ENCODE data around the gene YPEL4.
A peak's percentile ranks its signal among the peaks of the same experiment; 100 is the strongest.
"Not testable (repeated sequence)": the region's sequence is repeated elsewhere in the genome, so short reads cannot be mapped to it uniquely, and the experiment has no call there.

The YPEL4 gene

DNA sequence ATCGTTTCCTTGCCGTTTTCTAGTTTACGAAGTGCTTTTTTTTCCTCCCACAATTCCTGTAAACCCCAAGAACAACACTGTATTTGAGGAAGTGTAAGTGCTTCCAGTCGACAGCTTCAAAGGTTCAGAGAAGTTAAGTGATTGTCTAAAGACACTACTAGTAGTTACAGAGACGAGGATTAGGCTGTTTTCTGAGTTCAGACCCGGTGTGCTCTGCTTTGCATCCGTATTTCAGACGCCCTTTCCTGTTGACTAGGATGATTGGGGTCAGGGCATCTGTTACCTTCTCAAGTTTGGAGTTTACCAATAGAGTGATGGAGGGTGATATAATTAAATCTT is 8.3 kb upstream of the YPEL4 start:
- DNase-seq (ENCODE audit: extremely low read depth, low read depth): no peak
- TF ChIP-seq, protein P1, sequence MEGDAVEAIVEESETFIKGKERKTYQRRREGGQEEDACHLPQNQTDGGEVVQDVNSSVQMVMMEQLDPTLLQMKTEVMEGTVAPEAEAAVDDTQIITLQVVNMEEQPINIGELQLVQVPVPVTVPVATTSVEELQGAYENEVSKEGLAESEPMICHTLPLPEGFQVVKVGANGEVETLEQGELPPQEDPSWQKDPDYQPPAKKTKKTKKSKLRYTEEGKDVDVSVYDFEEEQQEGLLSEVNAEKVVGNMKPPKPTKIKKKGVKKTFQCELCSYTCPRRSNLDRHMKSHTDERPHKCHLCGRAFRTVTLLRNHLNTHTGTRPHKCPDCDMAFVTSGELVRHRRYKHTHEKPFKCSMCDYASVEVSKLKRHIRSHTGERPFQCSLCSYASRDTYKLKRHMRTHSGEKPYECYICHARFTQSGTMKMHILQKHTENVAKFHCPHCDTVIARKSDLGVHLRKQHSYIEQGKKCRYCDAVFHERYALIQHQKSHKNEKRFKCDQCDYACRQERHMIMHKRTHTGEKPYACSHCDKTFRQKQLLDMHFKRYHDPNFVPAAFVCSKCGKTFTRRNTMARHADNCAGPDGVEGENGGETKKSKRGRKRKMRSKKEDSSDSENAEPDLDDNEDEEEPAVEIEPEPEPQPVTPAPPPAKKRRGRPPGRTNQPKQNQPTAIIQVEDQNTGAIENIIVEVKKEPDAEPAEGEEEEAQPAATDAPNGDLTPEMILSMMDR (IDR thresholded peaks at IDR 0.05; ENCODE audit: low read depth, low read length): no peak

DNA sequence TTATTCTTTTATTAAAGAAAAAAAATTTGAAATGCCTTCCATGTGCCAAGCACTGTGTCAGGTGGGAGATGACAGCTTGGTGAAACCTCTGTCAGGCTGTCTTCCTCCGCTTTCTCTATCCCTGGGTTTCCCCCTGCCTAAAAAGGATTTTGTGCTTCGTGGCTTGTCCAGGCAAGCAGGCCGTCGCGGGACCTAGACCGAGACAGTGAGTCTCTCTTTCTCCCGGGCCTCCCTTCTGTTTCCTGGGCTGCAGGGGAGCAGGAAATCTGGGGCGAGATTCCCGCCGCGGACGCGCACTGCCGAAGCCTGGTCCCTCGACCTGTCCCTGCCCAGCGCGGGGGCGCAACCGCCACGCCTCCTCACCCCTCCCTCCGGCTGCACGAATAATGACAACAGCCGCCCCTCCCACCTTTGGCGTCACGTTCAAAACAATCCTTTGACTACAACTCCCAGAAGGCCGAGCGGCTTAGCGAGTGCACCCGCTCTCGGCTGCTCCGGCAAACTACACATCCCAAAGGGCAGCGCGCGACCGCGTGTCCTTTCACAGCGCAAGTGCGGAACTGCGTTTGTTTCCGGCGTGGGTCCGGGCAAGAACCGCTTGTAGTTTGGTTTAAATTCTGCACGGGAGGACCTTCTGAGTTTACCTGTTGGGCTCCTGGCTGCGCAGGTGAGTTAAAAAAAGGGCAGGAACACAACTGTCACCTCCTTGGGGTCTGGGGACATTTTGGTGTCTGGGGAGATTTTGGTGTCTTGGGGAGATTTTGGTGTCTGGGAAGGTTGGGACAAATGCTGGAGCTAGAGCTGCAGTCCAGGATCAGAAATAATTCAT is 7.7 kb upstream of the YPEL4 start, which contains the start of gene CLP1:
TSS of gene CLP1 (plus strand) at position 569 of the 829 bp plus-strand sequence. CDS start 1,715 bp downstream, outside the sequence.
- TF ChIP-seq, protein P1 (IDR thresholded peaks at IDR 0.05; ENCODE audit: low read depth, low read length): no peak
- peak; percentile 94 for DNase-seq (ENCODE audit: extremely low read depth, low read depth)

DNA sequence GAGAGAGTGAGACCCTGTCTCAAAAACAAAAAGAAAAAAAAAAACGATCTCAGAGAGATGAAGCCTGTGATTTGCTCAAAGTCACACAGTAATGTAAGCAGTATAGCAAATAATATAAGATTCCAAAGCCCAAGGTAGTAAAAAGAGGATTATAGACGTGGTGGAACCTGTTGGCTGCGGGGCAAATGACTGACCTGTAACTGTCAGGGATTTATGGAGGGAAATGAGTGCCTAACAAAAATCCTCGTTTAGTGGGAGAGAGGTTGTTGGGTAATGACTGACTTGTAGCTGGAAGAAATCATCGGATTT is 7.1 kb upstream of the YPEL4 start:
- DNase-seq (ENCODE audit: extremely low read depth, low read depth): no peak
- TF ChIP-seq, protein P1 (IDR thresholded peaks at IDR 0.05; ENCODE audit: low read depth, low read length): no peak

- TF ChIP-seq, protein P1 (IDR thresholded peaks at IDR 0.05; ENCODE audit: low read depth, low read length): no peak
- DNase-seq (ENCODE audit: extremely low read depth, low read depth): no peak
These were observed 3.5 kb upstream of the YPEL4 start for GRCh38 chr11:57653163-57653562.

DNA sequence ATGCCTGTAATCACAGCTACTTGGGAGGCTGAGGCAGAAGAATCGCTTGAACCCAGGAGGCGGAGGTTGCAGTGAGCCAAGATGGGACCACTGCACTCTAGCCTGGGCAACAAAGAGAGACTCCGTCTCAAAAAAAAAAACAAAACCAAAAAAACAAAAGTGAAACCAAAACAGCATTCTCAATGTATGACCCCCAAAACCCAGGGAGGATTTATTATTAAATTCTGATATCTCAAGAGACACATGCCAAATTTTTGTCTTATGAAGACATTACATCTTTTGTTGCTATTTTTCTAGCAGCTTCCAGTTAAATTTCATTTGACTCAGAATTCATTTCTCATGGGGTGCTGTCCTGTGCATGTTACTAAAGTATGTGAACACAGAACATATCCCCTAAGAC is 3.0 kb upstream of the YPEL4 start:
- no peak for DNase-seq (ENCODE audit: extremely low read depth, low read depth)
- TF ChIP-seq, protein P1 (IDR thresholded peaks at IDR 0.05; ENCODE audit: low read depth, low read length): no peak

- DNase-seq (ENCODE audit: extremely low read depth, low read depth): not testable (repeated sequence)
These were observed 2.5 kb upstream of the YPEL4 start for GRCh38 chr11:57652230-57652629.

DNA sequence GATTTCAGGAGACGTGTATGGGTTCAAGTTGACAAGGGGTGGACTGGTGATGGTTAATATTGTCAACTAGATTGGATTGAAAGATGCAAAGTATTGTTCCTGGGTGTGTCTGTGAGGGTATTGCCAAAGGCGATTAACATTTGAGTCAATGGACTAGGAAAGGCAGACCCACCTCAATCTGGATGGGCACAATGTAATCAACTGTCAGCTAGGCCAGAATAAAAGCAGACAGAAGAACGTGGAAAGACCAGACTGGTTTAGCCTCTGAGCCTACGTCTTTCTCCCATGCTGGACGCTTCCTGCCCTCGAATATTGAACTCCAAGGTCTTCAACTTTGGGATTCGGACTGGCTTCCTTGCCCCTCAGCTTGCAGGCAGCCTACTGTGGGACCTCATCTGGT is 1.7 kb upstream of the YPEL4 start:
- TF ChIP-seq, protein P1 (IDR thresholded peaks at IDR 0.05; ENCODE audit: low read depth, low read length): no peak
- DNase-seq (ENCODE audit: extremely low read depth, low read depth): no peak

DNA sequence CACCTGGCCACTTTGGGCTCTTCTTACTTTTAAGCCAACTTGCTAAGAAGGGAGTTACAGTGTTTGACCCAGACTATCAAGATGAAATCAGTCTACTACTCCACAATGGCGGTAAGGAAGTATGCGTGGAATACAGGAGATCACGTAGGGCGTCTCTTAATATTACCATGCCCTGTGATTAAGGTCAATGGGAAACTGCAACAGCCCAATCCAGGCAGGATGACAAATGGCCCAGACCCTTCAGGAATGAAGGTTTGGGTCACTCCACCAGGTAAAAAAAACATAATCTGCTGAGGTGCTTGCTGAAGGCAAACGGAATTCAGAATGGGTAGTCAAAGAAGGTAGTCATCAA is 1.0 kb upstream of the YPEL4 start:
- DNase-seq (ENCODE audit: extremely low read depth, low read depth): no peak
- TF ChIP-seq, protein P1 (IDR thresholded peaks at IDR 0.05; ENCODE audit: low read depth, low read length): no peak
